Peyer's patch (tissue), 4 donors: ENCODE results near the gene CISH. TPM values are rescaled to one million over a fixed set of nuclear protein-coding genes. Genes with fewer than 3 reads are reported as not detected.

Experiments used
- DNase-seq, 3 donors: peaks; one replicate each; pipeline ENCODE4 v3.0.0-alpha.2; 2017 to 2019
- H3K27ac ChIP-seq, 4 donors: fragments of 200-600 bp; sonication (generic); one replicate each; pipeline ENCODE4 v1.5.1; 2016 to 2019
- H3K27me3 ChIP-seq, 2 donors: fragments of 200-600 bp; sonication (generic); one replicate each; pipeline ENCODE4 v1.5.1; 2019
- H3K36me3 ChIP-seq, 3 donors: fragments of 200-600 bp; sonication (generic); one replicate each; pipeline ENCODE4 v1.5.1; 2016 to 2019
- H3K4me1 ChIP-seq, 4 donors: fragments of 200-600 bp; sonication (generic); one replicate each; pipeline ENCODE4 v1.5.1; 2016 to 2019
- H3K4me3 ChIP-seq, 4 donors: fragments of 200-600 bp; sonication (generic); 1 replicate in 3 of 4; 2 replicates in 1 of 4; pipeline ENCODE4 v1.5.1; 2016 to 2019; ENCODE audit warnings: mild to moderate bottlenecking in 1 of 4
- H3K9me3 ChIP-seq, 4 donors: fragments of 200-600 bp; sonication (generic); one replicate each; pipeline ENCODE4 v1.5.1; 2016 to 2019; ENCODE audit warnings: mild to moderate bottlenecking in 1 of 4
- CTCF ChIP-seq, 6 experiments: fragments of 450-650 bp in 4 of 6; fragments of 200-600 bp in 2 of 6; sonication (generic) in 1 of 6; IDR thresholded peaks; one replicate each; pipeline ENCODE4 v1.5.1; 2017 to 2019; ENCODE audit warnings: antibody characterized with exemption in 6 of 6, mild to moderate bottlenecking in 3 of 6, moderate library complexity in 1 of 6
- POLR2A ChIP-seq, 2 donors: fragments of 450-650 bp; IDR thresholded peaks; one replicate each; pipeline ENCODE4 v1.5.1; 2017; ENCODE audit warnings: antibody characterized with exemption in 2 of 2, mild to moderate bottlenecking in 2 of 2, moderate library complexity in 2 of 2
- total RNA-seq, 4 donors: library from RNA; depleted of rRNA; stranded (reverse); fragments of >200 nt; gene quantifications; one replicate each; pipeline ENCODE4 v1.1.0, GENCODE V29; 2016

Gene CISH
- total RNA-seq, 4 donors from 2014 or later = 9.7 to 13.5 (median 10.9) TPM

- Histone ChIP-seq H3K4me3 (no peak overlapping the region), H3K9me3 (no peaks in the 10 kb centered on the region), H3K4me1 (no peaks in the 10 kb centered on the region), H3K36me3 (no peaks in the 10 kb centered on the region), H3K27me3 (no peaks in the 10 kb centered on the region), H3K27ac (no peak overlapping the region)
- peak in 1 of 3 donors; percentile 1 for DNase-seq
- TF ChIP-seq POLR2A (IDR thresholded peaks at IDR 0.05) = no peak
- TF ChIP-seq CTCF (IDR thresholded peaks at IDR 0.05) = no peak
These were observed 45.8 kb upstream of the CISH start for GRCh38 chr3:50657407-50657806.

GRCh38 chr3:50656417-50657195 lies 45.0 kb upstream of the CISH start:
- H3K27me3 ChIP-seq = no peaks in the 10 kb centered on the region
- H3K4me1 ChIP-seq = no peaks in the 10 kb centered on the region
- TF ChIP-seq CTCF (IDR thresholded peaks at IDR 0.05) (no peak), POLR2A (IDR thresholded peaks at IDR 0.05) (no peak)
- DNase-seq = peak in 1 of 3 donors; percentile 18
- H3K4me3 ChIP-seq = no peak overlapping the region
- H3K36me3 ChIP-seq = no peaks in the 10 kb centered on the region
- H3K27ac ChIP-seq = no peak overlapping the region
- no peaks in the 10 kb centered on the region for H3K9me3 ChIP-seq

GRCh38 chr3:50655009-50655830 lies 43.6 kb upstream of the CISH start:
- Histone ChIP-seq H3K4me1 (no peaks in the 10 kb centered on the region), H3K27ac (no peak overlapping the region), H3K27me3 (no peaks in the 10 kb centered on the region), H3K36me3 (no peaks in the 10 kb centered on the region), H3K9me3 (no peaks in the 10 kb centered on the region), H3K4me3 (no peak overlapping the region)
- no peak for TF ChIP-seq CTCF (IDR thresholded peaks at IDR 0.05)
- TF ChIP-seq POLR2A (IDR thresholded peaks at IDR 0.05) = no peak
- no peak for DNase-seq

- no peaks in the 10 kb centered on the region for H3K36me3 ChIP-seq
- no peak for DNase-seq
- H3K9me3 ChIP-seq = no peaks in the 10 kb centered on the region
- TF ChIP-seq POLR2A (IDR thresholded peaks at IDR 0.05) (no peak), CTCF (IDR thresholded peaks at IDR 0.05) (no peak)
- no peak overlapping the region for H3K27ac ChIP-seq
- H3K27me3 ChIP-seq = no peaks in the 10 kb centered on the region
- no peaks in the 10 kb centered on the region for H3K4me1 ChIP-seq
- no peak overlapping the region for H3K4me3 ChIP-seq
These were observed 42.5 kb upstream of the CISH start for GRCh38 chr3:50653937-50654595.

- H3K4me3 ChIP-seq = no peak overlapping the region
- H3K4me1 ChIP-seq = no peaks in the 10 kb centered on the region
- H3K36me3 ChIP-seq = peaks cover 0 to 13% (median 0%) of the 10 kb centered on the region in 3 donors
- TF ChIP-seq CTCF (IDR thresholded peaks at IDR 0.05) (peak in 5 of 6 experiments; percentile 23 to 56 (median 53)), POLR2A (IDR thresholded peaks at IDR 0.05) (no peak)
- no peaks in the 10 kb centered on the region for H3K9me3 ChIP-seq
- no peak overlapping the region for H3K27ac ChIP-seq
- no peaks in the 10 kb centered on the region for H3K27me3 ChIP-seq
- peak; percentile 47 to 74 (median 64) for DNase-seq
These were observed 41.1 kb upstream of the CISH start for GRCh38 chr3:50652709-50653108.
